Osteocyte (in vitro differentiated cells): ENCODE data around the gene DLG2. TPM values are rescaled to one million over a fixed set of nuclear protein-coding genes. Genes with fewer than 3 reads are reported as not detected.

ENCODE experiments used
- DNase-seq: peaks from one replicate; pipeline ENCODE4 v3.0.0; 2021; ENCODE audit warnings: mixed read lengths; ENCODE audit not compliant: unreplicated experiment; ENCODE audit errors: extremely low spot score
- H3K27ac Mint-ChIP-seq: one replicate; pipeline ENCODE4 v1.8.0; 2021; ENCODE audit warnings: mild to moderate bottlenecking, mixed read lengths; ENCODE audit not compliant: unreplicated experiment
- H3K27me3 Mint-ChIP-seq: one replicate; pipeline ENCODE4 v1.8.0; 2021; ENCODE audit warnings: mixed read lengths; ENCODE audit not compliant: unreplicated experiment
- H3K36me3 Mint-ChIP-seq: one replicate; pipeline ENCODE4 v1.8.0; 2021; ENCODE audit warnings: mixed read lengths; ENCODE audit not compliant: unreplicated experiment
- H3K4me1 Mint-ChIP-seq: one replicate; pipeline ENCODE4 v1.8.0; 2021; ENCODE audit warnings: mixed read lengths; ENCODE audit not compliant: unreplicated experiment
- H3K4me3 Mint-ChIP-seq: one replicate; pipeline ENCODE4 v1.8.0; 2021; ENCODE audit warnings: mild to moderate bottlenecking, moderate library complexity, mixed read lengths; ENCODE audit not compliant: unreplicated experiment
- H3K9me3 Mint-ChIP-seq: one replicate; pipeline ENCODE4 v1.8.0; 2021; ENCODE audit warnings: mixed read lengths; ENCODE audit not compliant: unreplicated experiment
- total RNA-seq: library from RNA; stranded (reverse); gene quantifications from 2 replicates; pipeline ENCODE4 v1.2.1, GENCODE V29; 2021
- TF ChIP-seq, protein P1 (sequence below): fragments of 200-600 bp; sonication (generic); IDR thresholded peaks from 2 replicates; pipeline ENCODE4 v1.5.0; 2021; ENCODE audit warnings: antibody characterized with exemption, mild to moderate bottlenecking, moderate library complexity

DLG2 gene
- total RNA-seq, 1 donor from 2014 or later = 2.1 TPM

GRCh38 chr11:83684071-83684470 is 1943.1 kb downstream of the DLG2 start:
- TF ChIP-seq, protein P1, sequence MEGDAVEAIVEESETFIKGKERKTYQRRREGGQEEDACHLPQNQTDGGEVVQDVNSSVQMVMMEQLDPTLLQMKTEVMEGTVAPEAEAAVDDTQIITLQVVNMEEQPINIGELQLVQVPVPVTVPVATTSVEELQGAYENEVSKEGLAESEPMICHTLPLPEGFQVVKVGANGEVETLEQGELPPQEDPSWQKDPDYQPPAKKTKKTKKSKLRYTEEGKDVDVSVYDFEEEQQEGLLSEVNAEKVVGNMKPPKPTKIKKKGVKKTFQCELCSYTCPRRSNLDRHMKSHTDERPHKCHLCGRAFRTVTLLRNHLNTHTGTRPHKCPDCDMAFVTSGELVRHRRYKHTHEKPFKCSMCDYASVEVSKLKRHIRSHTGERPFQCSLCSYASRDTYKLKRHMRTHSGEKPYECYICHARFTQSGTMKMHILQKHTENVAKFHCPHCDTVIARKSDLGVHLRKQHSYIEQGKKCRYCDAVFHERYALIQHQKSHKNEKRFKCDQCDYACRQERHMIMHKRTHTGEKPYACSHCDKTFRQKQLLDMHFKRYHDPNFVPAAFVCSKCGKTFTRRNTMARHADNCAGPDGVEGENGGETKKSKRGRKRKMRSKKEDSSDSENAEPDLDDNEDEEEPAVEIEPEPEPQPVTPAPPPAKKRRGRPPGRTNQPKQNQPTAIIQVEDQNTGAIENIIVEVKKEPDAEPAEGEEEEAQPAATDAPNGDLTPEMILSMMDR = no peak
- H3K4me3 Mint-ChIP-seq = no peak overlapping the region
- H3K27me3 Mint-ChIP-seq = peaks cover 9% of the 10 kb centered on the region
- no peak for DNase-seq
- no peaks in the 10 kb centered on the region for H3K36me3 Mint-ChIP-seq
- no peaks in the 10 kb centered on the region for H3K9me3 Mint-ChIP-seq
- H3K27ac Mint-ChIP-seq = no peak overlapping the region
- H3K4me1 Mint-ChIP-seq = no peaks in the 10 kb centered on the region

DNA sequence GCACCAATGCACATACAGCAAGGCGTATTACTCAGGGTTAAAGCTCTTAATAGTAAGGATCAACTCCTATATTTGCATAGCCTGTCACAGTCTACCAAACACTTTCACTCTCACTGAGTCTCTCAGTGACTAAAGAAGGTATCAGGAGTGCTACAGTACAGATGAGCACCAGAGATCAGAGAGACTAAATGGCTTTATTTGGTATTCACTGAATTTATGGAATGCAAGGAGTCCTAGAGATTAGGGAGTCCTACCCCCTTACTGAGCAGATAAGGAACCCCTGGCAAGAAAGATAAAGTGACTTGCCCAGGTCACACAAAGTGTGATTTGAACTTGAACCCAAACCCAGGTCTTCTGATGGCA is 1944.6 kb downstream of the DLG2 start:
- Mint-ChIP-seq H3K27ac (no peak overlapping the region), H3K4me3 (no peak overlapping the region), H3K4me1 (no peaks in the 10 kb centered on the region), H3K27me3 (peaks cover 11% of the 10 kb centered on the region), H3K36me3 (no peaks in the 10 kb centered on the region), H3K9me3 (no peaks in the 10 kb centered on the region)
- TF ChIP-seq, protein P1 = no peak
- no peak for DNase-seq

GRCh38 chr11:83681906-83682610 is 1945.1 kb downstream of the DLG2 start:
- no peaks in the 10 kb centered on the region for H3K9me3 Mint-ChIP-seq
- H3K27me3 Mint-ChIP-seq = peaks cover 12% of the 10 kb centered on the region
- TF ChIP-seq, protein P1 = no peak
- no peak overlapping the region for H3K4me3 Mint-ChIP-seq
- no peak overlapping the region for H3K27ac Mint-ChIP-seq
- DNase-seq = no peak
- no peaks in the 10 kb centered on the region for H3K36me3 Mint-ChIP-seq
- H3K4me1 Mint-ChIP-seq = no peaks in the 10 kb centered on the region

DNA sequence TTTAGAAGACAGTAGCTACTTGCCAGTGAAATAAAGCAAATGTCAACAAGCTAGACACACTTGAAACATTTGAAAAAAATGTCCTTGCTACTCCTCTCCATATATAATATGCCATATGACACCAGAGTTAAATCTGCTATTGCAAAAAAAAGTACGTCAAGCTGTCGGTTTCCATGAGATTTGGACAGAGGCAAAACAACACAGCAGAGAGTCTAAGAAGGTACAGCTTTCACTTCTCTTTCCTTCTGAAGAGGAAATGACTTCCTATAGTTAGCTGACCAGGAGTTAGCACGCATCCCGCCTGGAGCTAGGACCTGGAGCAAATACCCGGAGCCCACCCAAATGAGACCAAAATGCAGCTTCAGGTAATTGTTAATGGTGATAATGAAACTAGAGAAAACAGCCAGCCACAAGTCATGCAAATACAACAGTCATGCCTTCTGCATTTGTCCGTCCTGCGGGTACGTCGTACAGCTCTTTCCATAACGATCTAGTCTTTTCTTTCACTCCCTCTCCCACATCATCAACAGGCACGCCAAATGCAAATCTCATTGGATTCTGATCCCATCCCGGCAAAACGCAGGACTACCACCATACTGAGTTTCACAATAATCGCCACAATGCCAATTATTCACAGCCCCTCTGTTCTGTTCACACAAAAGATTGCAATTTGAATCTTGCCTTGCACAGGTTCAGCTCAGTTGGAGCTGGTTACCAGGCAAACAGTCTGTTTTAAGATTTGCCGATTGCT is 1945.9 kb downstream of the DLG2 start:
- Mint-ChIP-seq H3K27me3 (peaks cover 12% of the 10 kb centered on the region), H3K4me1 (no peaks in the 10 kb centered on the region), H3K9me3 (no peaks in the 10 kb centered on the region), H3K27ac (no peak overlapping the region), H3K4me3 (no peak overlapping the region), H3K36me3 (no peaks in the 10 kb centered on the region)
- DNase-seq = no peak
- TF ChIP-seq, protein P1 = no peak

DNA sequence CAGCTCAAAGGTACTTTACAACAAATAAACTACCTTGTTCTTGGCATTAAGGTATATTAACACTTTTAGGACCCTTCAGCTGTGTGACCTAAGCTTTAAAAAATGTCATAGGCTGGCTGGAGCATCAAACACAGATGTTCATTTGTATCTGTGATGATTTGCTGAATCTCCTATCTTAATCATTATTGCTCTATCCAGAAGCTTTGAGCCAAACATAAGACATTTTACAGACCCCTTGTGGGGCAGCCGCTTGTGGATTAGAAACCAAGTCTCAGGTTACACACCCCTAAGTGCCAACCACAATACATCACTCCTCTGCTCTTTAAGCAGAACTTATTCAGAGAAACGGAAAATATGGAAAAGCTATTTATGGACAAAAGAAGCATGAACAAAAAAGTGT is 1946.8 kb downstream of the DLG2 start:
- Mint-ChIP-seq H3K36me3 (no peaks in the 10 kb centered on the region), H3K27me3 (peaks cover 12% of the 10 kb centered on the region), H3K4me1 (no peaks in the 10 kb centered on the region), H3K27ac (no peak overlapping the region), H3K9me3 (no peaks in the 10 kb centered on the region), H3K4me3 (no peak overlapping the region)
- TF ChIP-seq, protein P1 = no peak
- no peak for DNase-seq
